ENCODE data around the gene DHTKD1. TPM values are rescaled to one million over a fixed set of nuclear protein-coding genes. Genes with fewer than 3 reads are reported as not detected.

The DHTKD1 gene
- total RNA-seq, 2 experiments from 2014 or later: 5.1 to 5.3 TPM

Small RNA genes lying within 50 kb of the gene (microRNA-seq; reads per million reads assigned to microRNA genes)
- not detected for gene MIR548AK (ENCODE audit: borderline microRNAs expressed, borderline replicate concordance)

Other genes with a start within 250 kb of the DHTKD1 start
- gene PROSER2, start 245.6 kb upstream of the DHTKD1 start, total RNA-seq: 1 to 10 TPM; 1.1 TPM
- gene UPF2, start 26.1 kb upstream of the DHTKD1 start, total RNA-seq: 10 to 100 TPM; 14.5 to 15.3 TPM
- gene SEC61A2, start 60.7 kb downstream of the DHTKD1 start, total RNA-seq: 10 to 100 TPM in 1 of 2 experiments, 1 to 10 TPM in 1; 9.9 to 10.8 TPM
- 10 to 100 TPM; 11.6 to 13.5 TPM for gene NUDT5, start 126.9 kb downstream of the DHTKD1 start, total RNA-seq
- 10 to 100 TPM; 34.7 to 40.5 TPM for gene CDC123, start 127.2 kb downstream of the DHTKD1 start, total RNA-seq

All from CD4-positive, alpha-beta T cell (primary cell).